Heart right ventricle (tissue), 16 donors: ENCODE measurements around the gene PCDHA5. TPM values are rescaled to one million over a fixed set of nuclear protein-coding genes. Genes with fewer than 3 reads are reported as not detected.
"Not testable (repeated sequence)": the region's sequence is repeated elsewhere in the genome, so short reads cannot be mapped to it uniquely, and the experiment has no call there.

Experiments used
- ATAC-seq, 8 donors: fragments of 200-7000 bp; cut with Tn5 transposase; one replicate each; pipeline ENCODE4 v1.9.1; 2020; ENCODE audit warnings: mild to moderate bottlenecking in 8 of 8, moderate library complexity in 8 of 8, moderate number of reproducible peaks in 1 of 8
- DNase-seq, 2 donors: peaks; one replicate each; pipeline ENCODE4 v3.0.0-alpha.2; 2020
- H3K27ac ChIP-seq, 10 donors: fragments of 200-600 bp; sonication (generic) in 2 of 10; one replicate each; pipeline versions ENCODE4 v1.5.0 to v1.8.0; 2020 to 2022; ENCODE audit warnings: mild to moderate bottlenecking in 3 of 10
- H3K27me3 ChIP-seq, 7 donors: fragments of 200-600 bp; one replicate each; pipeline ENCODE4 v1.8.0; 2021 to 2022; ENCODE audit warnings: mild to moderate bottlenecking in 2 of 7
- H3K36me3 ChIP-seq, 9 donors: fragments of 200-600 bp; sonication (generic) in 1 of 9; one replicate each; pipeline versions ENCODE4 v1.5.0 to v1.8.0; 2020 to 2022; ENCODE audit warnings: mild to moderate bottlenecking in 2 of 9
- H3K4me1 ChIP-seq, 9 donors: fragments of 200-600 bp; sonication (generic) in 1 of 9; one replicate each; pipeline versions ENCODE4 v1.5.0 to v1.8.0; 2020 to 2022; ENCODE audit warnings: mild to moderate bottlenecking in 4 of 9
- H3K4me3 ChIP-seq, 10 donors: fragments of 200-600 bp; sonication (generic) in 2 of 10; one replicate each; pipeline versions ENCODE4 v1.5.0 to v1.8.0; 2020 to 2022; ENCODE audit warnings: mild to moderate bottlenecking in 7 of 10, moderate library complexity in 2 of 10
- H3K9me3 ChIP-seq, 11 donors: fragments of 200-600 bp in 10 of 11; sonication (generic) in 2 of 11; one replicate each; pipeline versions ENCODE4 v1.5.0 to v1.8.0; 2013 to 2022; ENCODE audit warnings: mild to moderate bottlenecking in 2 of 11, control low read depth in 1 of 11, moderate library complexity in 1 of 11
- CTCF ChIP-seq, 9 donors: fragments of 200-600 bp; sonication (generic) in 2 of 9; IDR thresholded peaks; one replicate each; pipeline versions ENCODE4 v1.5.0 to v1.8.0; 2021 to 2022; ENCODE audit warnings: antibody characterized with exemption in 9 of 9, mild to moderate bottlenecking in 5 of 9, moderate library complexity in 1 of 9
- WGBS, 2 donors: extraction: QIAGEN DNeasy Blood & Tissue Kit; methylation state at CpG; one replicate each; pipeline ENCODE4 v1.1.7; 2013; ENCODE audit warnings: inconsistent platforms in 1 of 2; 5-methylcytosine and 5-hydroxymethylcytosine counted together
- intact Hi-C, 10 donors: fragments of 100-400 bp; cut with DNase I; formaldehyde crosslinking; loops; one replicate each; pipeline versions ENCODE4 v1.11.1 to v1.14.2; 2022
- polyA plus RNA-seq, 2 donors: library from polyadenylated mRNA; stranded (reverse); fragments of 200-250 nt; gene quantifications; one replicate each; pipeline ENCODE4 v1.2.3, GENCODE V29; 2013
- total RNA-seq, 10 donors: library from RNA; stranded (reverse); fragmentation: NEBNext Ultra II Directional in 3 of 10; extraction: Animal tissue kit (Norgen Biotek cat#: 25700) in 3 of 10; gene quantifications; one replicate each; pipeline versions ENCODE4 v1.2.1 to v1.2.4, GENCODE V29; 2021 to 2023
- donor health status: Arrhythmogenic right ventricular cardiomyopathy.
- donor health status: ischemic (EF 13 %, LVEDD 7.1; RV severe dilation, severe dysfunction).
- donor health status: healthy with polysubstance abuse.
- donor health status: DM: no; HTN: yes; CAD: no.
- donor health status: DM: no; HTN: no; CAD: no.
- donor health status: ischemic (EF 25% LVEDD 6.9; RV normal size, moderate dysfunction).
- donor health status: ischemic (EF 25% LVEDD 5.7; RV mildly dilated, moderate dysfunction).
- donor health status: healthy.
- donor health status: DM: yes; HTN: yes; CAD: no.
- donor health status: Ischemic cardiomyopathy.
- donor health status: ischemic (EF 35%, LVEDD 5.7; RV mildly dilated, moderate dysfunction).
- donor health status: nonischemic (EF 11% LVEDD 7.7; RV severe dilation, severe dysfunction).
- donor health status: DM: yes; HTN: yes; CAD: no.
- donor health status: PGD.
- donor health status: ischemic (EF 29% LVEDD 5.4; RV normal size, mild dysfunction).
- donor health status: nonischemic (EF 23%, LVEDD 6.1; RV moderate dilation, normal function).

Gene PCDHA5
- total and polyA plus RNA-seq, 12 donors: 0.07 to 0.11 (median 0.08) TPM; not detected in 8

GRCh38 chr5:140842798-140843733 is 21.7 kb downstream of the PCDHA5 start:
- intact Hi-C loops: no loop called here
- Histone ChIP-seq H3K9me3 (peaks cover 0 to 56% (median 8%) of the 10 kb centered on the region in 11 donors), H3K36me3 (no peaks in the 10 kb centered on the region), H3K4me1 (no peaks in the 10 kb centered on the region), H3K27me3 (peaks cover 0 to 94% (median 44%) of the 10 kb centered on the region in 7 donors), H3K27ac (no peak overlapping the region), H3K4me3 (no peak overlapping the region)
- DNase-seq: no peak
- ATAC-seq: no peak
- TF ChIP-seq CTCF (IDR thresholded peaks at IDR 0.05): no peak
- WGBS, 2 donors: 33 to 43% methylated on average over 56 to 87 of the region's 87 CpGs

- H3K27me3 ChIP-seq: peaks cover 0 to 87% (median 49%) of the 10 kb centered on the region in 7 donors
- H3K4me3 ChIP-seq, H3K4me1 ChIP-seq, H3K27ac ChIP-seq, ATAC-seq, DNase-seq, H3K36me3 ChIP-seq, intact Hi-C loops: not testable (repeated sequence)
- WGBS, 2 donors: 12 to 14% methylated on average over 35 to 46 of the region's 48 CpGs
- peaks cover 0 to 56% (median 5%) of the 10 kb centered on the region in 11 donors for H3K9me3 ChIP-seq
Observed at GRCh38 chr5:140848139-140849102, 27.0 kb downstream of the PCDHA5 start, which contains the start of gene PCDHA9. TSS of gene PCDHA9 (plus strand) at chr5:140848382. CDS start at chr5:140848496, 114 bp downstream.

GRCh38 chr5:140849831-140850634 is 28.6 kb downstream of the PCDHA5 start:
- DNase-seq, H3K27ac ChIP-seq, intact Hi-C loops: not testable (repeated sequence)

GRCh38 chr5:140855772-140856674 is 34.6 kb downstream of the PCDHA5 start, which contains the start of gene PCDHA10:
TSS of gene PCDHA10 (plus strand) at chr5:140855897. CDS start at chr5:140856049, 152 bp downstream.
- Histone ChIP-seq H3K4me3 (peak within 1 kb of the TSS in 6 of 10 donors; percentile 7 to 43 (median 16)), H3K9me3 (peaks cover 0 to 49% (median 18%) of the 10 kb centered on the region in 11 donors), H3K27me3 (peaks cover 0 to 94% (median 28%) of the 10 kb centered on the region in 7 donors), H3K27ac (no peak within 1 kb of the TSS), H3K4me1 (no peaks in the 10 kb centered on the region), H3K36me3 (no peaks in the 10 kb centered on the region)
- ATAC-seq (no peak), DNase-seq (no peak)
- WGBS, 2 donors: 14 to 17% methylated on average over 40 to 44 of the region's 44 CpGs
- peak in 4 of 9 donors; percentile 8 to 47 (median 19) for TF ChIP-seq CTCF (IDR thresholded peaks at IDR 0.05)
- intact Hi-C loops: loop anchor here in 1 of 10 donors (1.0 kb wide), 1 partner anchor 11 kb away; no protein-coding TSS in a partner anchor

More at GRCh38 chr5:140849831-140850634, 28.6 kb downstream of the PCDHA5 start:
- not testable (repeated sequence) for ATAC-seq, H3K36me3 ChIP-seq, H3K4me3 ChIP-seq, H3K4me1 ChIP-seq
- 33 to 39% methylated on average over 52 to 101 of the region's 101 CpGs for WGBS, 2 donors
- Histone ChIP-seq H3K27me3 (peaks cover 0 to 89% (median 49%) of the 10 kb centered on the region in 7 donors), H3K9me3 (peaks cover 0 to 44% (median 5%) of the 10 kb centered on the region in 11 donors)
